Measurements from ENCODE around the gene DUSP7. TPM values are rescaled to one million over a fixed set of nuclear protein-coding genes. Genes with fewer than 3 reads are reported as not detected.
A peak's percentile ranks its signal among the peaks of the same experiment; 100 is the strongest.

Gene DUSP7
- total and polyA plus RNA-seq, 2 donors (not counting 3 experiments of a cell fraction or from before 2014, with no cell fraction given): 29.2 to 37.7 TPM

- intact Hi-C loops (cut with micrococcal nuclease): loop anchor here (1.0 to 2.0 kb wide), 2 partner anchors 32 to 39 kb away; no protein-coding TSS in a partner anchor
- Histone ChIP-seq H3K4me3 (replicated peaks in 1 of 3; ENCODE audit: insufficient read depth in 1 of 3, low read depth in 1 of 3, low read length in 3 of 3) (no peak overlapping the region), H3K27me3 (ENCODE audit: control insufficient read depth in 2 of 2, insufficient read depth in 2 of 2, low read length in 2 of 2) (no peaks in the 10 kb centered on the region), H3K9ac (replicated peaks; ENCODE audit: extremely low read depth, insufficient read depth, low read length) (no peak overlapping the region), H3K79me2 (ENCODE audit: control insufficient read depth, insufficient read depth, low read length) (no peaks in the 10 kb centered on the region), H3K36me3 (ENCODE audit: control insufficient read depth in 2 of 2, extremely low read depth in 1 of 2, insufficient read depth in 2 of 2, low read length in 2 of 2) (no peaks in the 10 kb centered on the region), H3K4me2 (ENCODE audit: insufficient read depth, low read length) (no peak overlapping the region), H4K20me1 (replicated peaks; ENCODE audit: control insufficient read depth, extremely low read depth, insufficient read depth, low read length) (no peaks in the 10 kb centered on the region), H2AFZ (ENCODE audit: low read depth, low read length) (peak overlapping the region; percentile 36), H3K4me1 (ENCODE audit: control insufficient read depth, extremely low read depth, insufficient read depth, low read length) (peaks cover 11% of the 10 kb centered on the region), H3K9me3 (replicated peaks; ENCODE audit: control insufficient read depth, insufficient read depth, low read length) (no peaks in the 10 kb centered on the region), H3K9me1 (replicated peaks; ENCODE audit: control insufficient read depth, extremely low read depth, insufficient read depth, low read length) (no peaks in the 10 kb centered on the region), H3K27ac (ENCODE audit: insufficient read depth, low read depth, low read length) (no peak overlapping the region)
- ChIA-PET POLR2A (no interaction called here), CTCF (interaction anchor here (0.8 to 5.8 kb wide), 6 partner anchors 10 to 129 kb away, joined by 3 to 59 read pairs (median 4); partner anchors contain the start of gene DUSP7)
- DNase-seq (ENCODE audit: low read depth, low spot score) (no peak), FAIRE-seq (no peak)
- dilution Hi-C loops (cut with MboI; ENCODE audit: extremely low pct_ligation_motif_present, low sequenced_read_pairs): no loop called here
- TF ChIP-seq GATA2 (IDR thresholded peaks at IDR 0.05; ENCODE audit: insufficient read depth, insufficient read length, low read depth, low read length) (no peak), EZH2 (IDR thresholded peaks at IDR 0.05; ENCODE audit: borderline replicate concordance, low read depth, low read length, severe bottlenecking) (no peak), MYC (IDR thresholded peaks at IDR 0.05; ENCODE audit: low read depth, low read length) (no peak), POLR2AphosphoS5 (IDR thresholded peaks at IDR 0.05; ENCODE audit: insufficient read depth, low read depth, low read length) (no peak), CTCF (IDR thresholded peaks at IDR 0.05; ENCODE audit: extremely low read depth in 1 of 2, insufficient read depth in 1 of 2, low read depth in 1 of 2, low read length in 2 of 2) (no peak), JUN (IDR thresholded peaks at IDR 0.05; ENCODE audit: borderline replicate concordance, insufficient read depth, insufficient read length, low read depth) (no peak), POLR2A (IDR thresholded peaks at IDR 0.05; ENCODE audit: low read depth, low read length) (no peak), FOS (IDR thresholded peaks at IDR 0.05; ENCODE audit: borderline replicate concordance, insufficient read depth, low read length) (no peak)
- TF ChIP-seq, protein P1, sequence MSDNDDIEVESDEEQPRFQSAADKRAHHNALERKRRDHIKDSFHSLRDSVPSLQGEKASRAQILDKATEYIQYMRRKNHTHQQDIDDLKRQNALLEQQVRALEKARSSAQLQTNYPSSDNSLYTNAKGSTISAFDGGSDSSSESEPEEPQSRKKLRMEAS (IDR thresholded peaks at IDR 0.05; ENCODE audit: insufficient read depth, insufficient read length): no peak
- no TSS peak for BruUV-seq (replicated peaks)
Observed at GRCh38 chr3:52013802-52014598, 42.4 kb downstream of the DUSP7 start.
